KBM-7 (cell line): Measurements from ENCODE around the gene LCN15.
"Not testable (repeated sequence)": the region's sequence is repeated elsewhere in the genome, so short reads cannot be mapped to it uniquely, and the experiment has no call there.

Source experiments
- DNase-seq: peaks from one replicate; pipeline ENCODE4 v3.0.0-alpha.2; 2015
- in situ Hi-C: fragments of 300-500 bp; cut with MboI; formaldehyde crosslinking; loops from 2 replicates; pipeline ENCODE4 v1.14.3; 2020; ENCODE audit warnings: low sequenced_read_pairs, low pct_unique_long_range_greater_than_20kb, mixed read lengths

Gene LCN15

GRCh38 chr9:136764301-136764891 is at the start of gene LCN15:
TSS of gene LCN15 (minus strand) at chr9:136764518. CDS start at chr9:136764488, 30 bp downstream.
- in situ Hi-C loops: no loop called here
- no peak for DNase-seq

GRCh38 chr9:136808806-136809158 is 44.5 kb upstream of the LCN15 start:
- peak; percentile 43 for DNase-seq
- in situ Hi-C loops: no loop called here

GRCh38 chr9:136808075-136808805 is 43.9 kb upstream of the LCN15 start:
- in situ Hi-C loops: no loop called here
- DNase-seq: no peak

- peak; percentile 86 for DNase-seq
- in situ Hi-C loops: no loop called here
These were observed 43.2 kb upstream of the LCN15 start, which contains the start of gene RABL6 for GRCh38 chr9:136807281-136808074. TSS of gene RABL6 (plus strand) at chr9:136807948. CDS start at chr9:136808197, 249 bp downstream.

GRCh38 chr9:136806631-136807201 is 42.4 kb upstream of the LCN15 start:
- DNase-seq: no peak
- in situ Hi-C loops: no loop called here

GRCh38 chr9:136806067-136806466 is 41.7 kb upstream of the LCN15 start:
- no peak for DNase-seq
- in situ Hi-C loops: no loop called here

- in situ Hi-C loops: no loop called here
These were observed 41.0 kb upstream of the LCN15 start for GRCh38 chr9:136805207-136805740.

GRCh38 chr9:136804509-136805206 is 40.3 kb upstream of the LCN15 start:
- in situ Hi-C loops: no loop called here
- no peak for DNase-seq

More at GRCh38 chr9:136805207-136805740, 41.0 kb upstream of the LCN15 start:
- DNase-seq: no peak

- in situ Hi-C loops: no loop called here
- DNase-seq: no peak
These were observed 39.5 kb upstream of the LCN15 start for GRCh38 chr9:136803551-136804508.

- DNase-seq, in situ Hi-C loops: not testable (repeated sequence)
These were observed 38.8 kb upstream of the LCN15 start for GRCh38 chr9:136803009-136803550.

- no peak for DNase-seq
- in situ Hi-C loops: no loop called here
These were observed 38.0 kb upstream of the LCN15 start for GRCh38 chr9:136802321-136802720.

GRCh38 chr9:136799854-136800657 is 35.7 kb upstream of the LCN15 start:
- in situ Hi-C loops: no loop called here
- DNase-seq: peak; percentile 72

- in situ Hi-C loops: no loop called here
These were observed 34.9 kb upstream of the LCN15 start for GRCh38 chr9:136799079-136799853.

GRCh38 chr9:136798708-136799078 is 34.4 kb upstream of the LCN15 start:
- in situ Hi-C loops: no loop called here
- DNase-seq: no peak

More at GRCh38 chr9:136799079-136799853, 34.9 kb upstream of the LCN15 start:
- no peak for DNase-seq

- in situ Hi-C loops, DNase-seq: not testable (repeated sequence)
These were observed 32.5 kb upstream of the LCN15 start for GRCh38 chr9:136796775-136797347.
